Measurements from ENCODE around the gene ARHGAP24. TPM values are rescaled to one million over a fixed set of nuclear protein-coding genes. Genes with fewer than 3 reads are reported as not detected.

Gene ARHGAP24
- total and polyA plus RNA-seq, 7 donors: 0.46 to 40.4 (median 23.1) TPM

- TF ChIP-seq CTCF (IDR thresholded peaks at IDR 0.05): no peak
- TF ChIP-seq POLR2AphosphoS5 (IDR thresholded peaks at IDR 0.05): no peak
- TF ChIP-seq EP300 (IDR thresholded peaks at IDR 0.05): no peak
- no peak for TF ChIP-seq POLR2A (IDR thresholded peaks at IDR 0.05)
- Histone ChIP-seq H3K4me1 (peaks cover 0 to 34% (median 13%) of the 10 kb centered on the region in 4 donors), H3K36me3 (no peaks in the 10 kb centered on the region), H3K27me3 (no peaks in the 10 kb centered on the region), H3K9me3 (no peaks in the 10 kb centered on the region), H3K4me3 (no peak overlapping the region), H3K27ac (peak overlapping the region in 2 of 4 donors; percentile 2 to 41)
- no peak for DNase-seq
- WGBS, 2 donors: 88 to 94% methylated on average over 1 of the region's 1 CpG
- intact Hi-C loops (cut with DNase I): no loop called here
These were observed 301.6 kb downstream of the ARHGAP24 start for GRCh38 chr4:85776579-85776978.

GRCh38 chr4:85777908-85778631 is 303.1 kb downstream of the ARHGAP24 start:
- no peak for TF ChIP-seq EP300 (IDR thresholded peaks at IDR 0.05)
- TF ChIP-seq POLR2AphosphoS5 (IDR thresholded peaks at IDR 0.05): no peak
- TF ChIP-seq CTCF (IDR thresholded peaks at IDR 0.05): no peak
- TF ChIP-seq POLR2A (IDR thresholded peaks at IDR 0.05): no peak
- no peak for DNase-seq
- WGBS, 2 donors: 52 to 60% methylated on average over 3 of the region's 3 CpGs
- Histone ChIP-seq H3K27me3 (no peaks in the 10 kb centered on the region), H3K9me3 (no peaks in the 10 kb centered on the region), H3K4me3 (peak overlapping the region in 3 of 4 donors; percentile 32 to 51 (median 43)), H3K27ac (peak overlapping the region; percentile 71 to 82 (median 74)), H3K36me3 (no peaks in the 10 kb centered on the region), H3K4me1 (peaks cover 0 to 39% (median 17%) of the 10 kb centered on the region in 4 donors)
- intact Hi-C loops (cut with DNase I): no loop called here

GRCh38 chr4:85778632-85779131 is 303.7 kb downstream of the ARHGAP24 start:
- H3K27me3 ChIP-seq: no peaks in the 10 kb centered on the region
- DNase-seq: no peak
- TF ChIP-seq EP300 (IDR thresholded peaks at IDR 0.05) (no peak), POLR2AphosphoS5 (IDR thresholded peaks at IDR 0.05) (no peak), CTCF (IDR thresholded peaks at IDR 0.05) (no peak), POLR2A (IDR thresholded peaks at IDR 0.05) (no peak)
- H3K4me3 ChIP-seq: peak overlapping the region; percentile 25 to 51 (median 38)
- WGBS, 2 donors: 55 to 79% methylated on average over 3 of the region's 3 CpGs
- intact Hi-C loops (cut with DNase I): no loop called here
- H3K36me3 ChIP-seq: no peaks in the 10 kb centered on the region
- peak overlapping the region; percentile 71 to 82 (median 74) for H3K27ac ChIP-seq
- H3K9me3 ChIP-seq: no peaks in the 10 kb centered on the region
- H3K4me1 ChIP-seq: peaks cover 0 to 44% (median 22%) of the 10 kb centered on the region in 4 donors

- peak overlapping the region; percentile 71 to 82 (median 74) for H3K27ac ChIP-seq
- no peaks in the 10 kb centered on the region for H3K36me3 ChIP-seq
- H3K27me3 ChIP-seq: no peaks in the 10 kb centered on the region
- TF ChIP-seq POLR2A (IDR thresholded peaks at IDR 0.05) (no peak), POLR2AphosphoS5 (IDR thresholded peaks at IDR 0.05) (no peak), CTCF (IDR thresholded peaks at IDR 0.05) (no peak), EP300 (IDR thresholded peaks at IDR 0.05) (no peak)
- H3K4me3 ChIP-seq: peak overlapping the region; percentile 25 to 51 (median 38)
- H3K9me3 ChIP-seq: no peaks in the 10 kb centered on the region
- no peak for DNase-seq
- intact Hi-C loops (cut with DNase I): no loop called here
- peaks cover 0 to 49% (median 27%) of the 10 kb centered on the region in 4 donors for H3K4me1 ChIP-seq
These were observed 304.2 kb downstream of the ARHGAP24 start for GRCh38 chr4:85779165-85779564.
